ENCODE measurements around the gene HNF4A. TPM values are rescaled to one million over a fixed set of nuclear protein-coding genes. Genes with fewer than 3 reads are reported as not detected.

The HNF4A gene
- total and polyA plus RNA-seq, 2 donors (not counting 1 experiment from before 2014, with no cell fraction given): not detected

- Histone ChIP-seq H3K27ac (ENCODE audit: low read length in 2 of 2) (no peak within 1 kb of the TSS), H3K9me3 (ENCODE audit: control extremely low read depth in 1 of 3, control insufficient read depth in 2 of 3, insufficient read depth in 1 of 3, low read length in 2 of 3) (no peaks in the 10 kb centered on the region), H3K9ac (ENCODE audit: low read length) (no peak within 1 kb of the TSS), H2AFZ (ENCODE audit: insufficient read depth, low read depth, low read length, poor library complexity, severe bottlenecking) (no peak within 1 kb of the TSS), H3K4me3 (ENCODE audit: control extremely low read depth in 1 of 5, extremely low read depth in 1 of 5, insufficient read depth in 1 of 5, low read depth in 2 of 5, low read length in 4 of 5) (no peak within 1 kb of the TSS), H4K20me1 (ENCODE audit: control insufficient read depth, insufficient read depth, low read length, poor library complexity, severe bottlenecking) (no peaks in the 10 kb centered on the region), H3K79me2 (ENCODE audit: control insufficient read depth, insufficient read depth, low read length) (no peaks in the 10 kb centered on the region), H3K4me2 (replicated peaks; ENCODE audit: low read depth, low read length, poor library complexity, severe bottlenecking) (no peak within 1 kb of the TSS), H3K27me3 (replicated peaks in 1 of 4; ENCODE audit: control extremely low read depth in 1 of 4, control insufficient read depth in 3 of 4, insufficient read depth in 4 of 4, low read length in 3 of 4) (peaks cover 0 to 4% (median under 1%) of the 10 kb centered on the region in 4 experiments), H3K4me1 (ENCODE audit: control insufficient read depth in 2 of 2, insufficient read depth in 2 of 2, low read length in 2 of 2) (no peaks in the 10 kb centered on the region), H3K36me3 (replicated peaks in 1 of 2; ENCODE audit: control extremely low read depth in 1 of 2, control insufficient read depth in 1 of 2, extremely low read depth in 1 of 2, insufficient read depth in 2 of 2, low read length in 1 of 2) (no peaks in the 10 kb centered on the region)
- intact Hi-C loops (cut with micrococcal nuclease): no loop called here
- CTCF ChIA-PET: no interaction called here
- POLR2A ChIA-PET: no interaction called here
- H3K27ac Mint-ChIP-seq: no peak within 1 kb of the TSS
- H3K27me3 Mint-ChIP-seq: peaks cover 30% of the 10 kb centered on the region
- ATAC-seq (ENCODE audit: low read depth): no peak
- 91% methylated on average over 14 of the region's 16 CpGs for WGBS (ENCODE audit: insufficient coverage)
- H3K4me1 Mint-ChIP-seq: no peaks in the 10 kb centered on the region
- H3K9me3 Mint-ChIP-seq (ENCODE audit: insufficient read depth): no peaks in the 10 kb centered on the region
- TF ChIP-seq CTCF (IDR thresholded peaks at IDR 0.05) (no peak), EZH2 (IDR thresholded peaks at IDR 0.05; ENCODE audit: borderline replicate concordance, insufficient read depth, low read depth, low read length, poor library complexity, severe bottlenecking) (no peak)
- no peak within 1 kb of the TSS for H3K4me3 Mint-ChIP-seq
- DNase-seq: no peak
Observed at GRCh38 chr20:44336725-44337380, 18.6 kb upstream of the HNF4A start, which contains the start of gene R3HDML. Gene R3HDML, plus strand, starts transcription at chr20:44337043. Its CDS starts 115 bp downstream, at chr20:44337158.

DNA sequence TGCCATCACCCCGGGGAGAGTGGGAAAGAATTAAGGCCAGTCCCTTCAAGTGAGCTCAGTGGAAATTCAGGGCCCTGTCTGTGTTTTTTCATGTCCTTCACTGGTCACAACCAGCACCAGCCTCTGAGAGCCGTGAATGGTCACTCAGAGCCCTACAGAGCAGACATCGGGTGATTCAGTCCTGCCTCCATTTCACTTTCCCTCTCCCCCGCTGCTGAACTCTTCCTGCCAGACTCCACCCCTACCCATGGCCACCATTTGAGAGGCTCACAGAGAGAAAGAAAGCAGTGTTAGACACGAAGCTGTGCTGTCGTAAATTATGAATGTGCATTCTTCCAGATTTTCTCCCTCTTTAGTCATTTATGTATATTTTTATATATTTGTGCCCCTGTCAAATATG is 13.3 kb upstream of the HNF4A start:
- no peak for DNase-seq
- Histone ChIP-seq H3K9me3 (ENCODE audit: control extremely low read depth in 1 of 3, control insufficient read depth in 2 of 3, insufficient read depth in 1 of 3, low read length in 2 of 3) (no peaks in the 10 kb centered on the region), H3K4me2 (replicated peaks; ENCODE audit: low read depth, low read length, poor library complexity, severe bottlenecking) (no peak overlapping the region), H3K79me2 (ENCODE audit: control insufficient read depth, insufficient read depth, low read length) (no peaks in the 10 kb centered on the region), H3K27ac (ENCODE audit: low read length in 2 of 2) (no peak overlapping the region), H4K20me1 (ENCODE audit: control insufficient read depth, insufficient read depth, low read length, poor library complexity, severe bottlenecking) (no peaks in the 10 kb centered on the region), H3K4me1 (ENCODE audit: control insufficient read depth in 2 of 2, insufficient read depth in 2 of 2, low read length in 2 of 2) (no peaks in the 10 kb centered on the region), H3K27me3 (replicated peaks in 1 of 4; ENCODE audit: control extremely low read depth in 1 of 4, control insufficient read depth in 3 of 4, insufficient read depth in 4 of 4, low read length in 3 of 4) (no peaks in the 10 kb centered on the region), H3K36me3 (replicated peaks in 1 of 2; ENCODE audit: control extremely low read depth in 1 of 2, control insufficient read depth in 1 of 2, extremely low read depth in 1 of 2, insufficient read depth in 2 of 2, low read length in 1 of 2) (no peaks in the 10 kb centered on the region), H3K4me3 (ENCODE audit: control extremely low read depth in 1 of 5, extremely low read depth in 1 of 5, insufficient read depth in 1 of 5, low read depth in 2 of 5, low read length in 4 of 5) (no peak overlapping the region), H2AFZ (ENCODE audit: insufficient read depth, low read depth, low read length, poor library complexity, severe bottlenecking) (no peak overlapping the region), H3K9ac (ENCODE audit: low read length) (no peak overlapping the region)
- Mint-ChIP-seq H3K4me1 (no peaks in the 10 kb centered on the region), H3K27ac (no peak overlapping the region), H3K9me3 (ENCODE audit: insufficient read depth) (no peaks in the 10 kb centered on the region), H3K27me3 (peaks cover 20% of the 10 kb centered on the region), H3K4me3 (no peak overlapping the region)
- POLR2A ChIA-PET: no interaction called here
- CTCF ChIA-PET: no interaction called here
- no peak for TF ChIP-seq EZH2 (IDR thresholded peaks at IDR 0.05; ENCODE audit: borderline replicate concordance, insufficient read depth, low read depth, low read length, poor library complexity, severe bottlenecking)
- no peak for TF ChIP-seq CTCF (IDR thresholded peaks at IDR 0.05)
- no peak for ATAC-seq (ENCODE audit: low read depth)
- 79% methylated on average over 4 of the region's 6 CpGs for WGBS (ENCODE audit: insufficient coverage)
- intact Hi-C loops (cut with micrococcal nuclease): no loop called here

All from B cell (primary cell).